GM18520 (cell line): ENCODE data around the gene GPR33.
"Not testable (repeated sequence)": the region's sequence is repeated elsewhere in the genome, so short reads cannot be mapped to it uniquely, and the experiment has no call there.

Source experiments
- ATAC-seq: cut with Tn5 transposase; IDR thresholded peaks from one replicate; pipeline ENCODE4 v1.9.1; 2021; ENCODE audit not compliant: unreplicated experiment

Gene GPR33

GRCh38 chr14:31462450-31462849 lies 25.4 kb downstream of the GPR33 start:
- ATAC-seq = not testable (repeated sequence)

- no peak for ATAC-seq
Measured at GRCh38 chr14:31461545-31461944, 26.3 kb downstream of the GPR33 start.

DNA sequence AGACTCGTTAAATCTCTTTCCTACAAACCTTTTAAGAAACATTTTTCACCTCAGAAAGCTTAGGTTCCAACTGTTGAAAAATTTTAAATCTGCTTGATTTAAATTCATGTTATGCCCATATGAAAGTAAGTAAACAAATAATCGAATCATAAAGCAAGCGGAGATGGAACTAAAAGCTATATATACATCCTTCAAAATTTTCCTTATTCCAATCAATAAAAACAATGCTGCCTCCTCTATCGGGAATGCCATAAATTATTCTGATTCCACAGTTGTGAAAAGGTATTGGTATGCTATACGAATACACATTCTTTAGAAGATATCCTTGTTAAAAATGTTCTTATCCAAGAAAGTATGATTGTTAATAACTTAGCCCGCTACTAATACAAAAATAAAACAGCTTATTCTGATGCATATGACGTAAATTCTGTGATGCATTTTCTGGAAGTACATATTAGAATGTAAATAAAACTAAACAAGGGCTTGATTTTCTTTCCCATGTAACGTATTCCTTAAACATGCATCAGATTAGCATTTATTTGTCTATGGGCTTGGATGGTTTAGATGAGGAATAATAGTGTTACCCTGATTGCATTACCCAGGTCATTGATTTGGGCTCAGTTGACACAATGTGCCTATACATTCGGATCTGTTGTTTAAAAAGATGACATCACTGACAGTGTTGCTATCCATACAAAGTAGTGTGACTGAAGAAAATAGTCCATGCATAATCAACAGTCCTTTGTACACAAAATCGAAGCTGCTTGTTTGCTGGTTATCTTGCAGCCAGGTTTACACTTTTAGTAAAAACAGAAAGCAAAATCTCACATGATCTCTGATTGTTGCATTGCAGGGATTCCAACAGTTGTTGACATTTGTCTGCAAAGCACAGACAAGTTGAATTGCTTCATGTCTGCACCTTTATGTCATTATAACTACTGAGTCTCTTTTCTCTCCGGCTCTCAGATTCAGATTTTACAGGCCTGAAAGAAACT lies 29.9 kb downstream of the GPR33 start:
- ATAC-seq = no peak

DNA sequence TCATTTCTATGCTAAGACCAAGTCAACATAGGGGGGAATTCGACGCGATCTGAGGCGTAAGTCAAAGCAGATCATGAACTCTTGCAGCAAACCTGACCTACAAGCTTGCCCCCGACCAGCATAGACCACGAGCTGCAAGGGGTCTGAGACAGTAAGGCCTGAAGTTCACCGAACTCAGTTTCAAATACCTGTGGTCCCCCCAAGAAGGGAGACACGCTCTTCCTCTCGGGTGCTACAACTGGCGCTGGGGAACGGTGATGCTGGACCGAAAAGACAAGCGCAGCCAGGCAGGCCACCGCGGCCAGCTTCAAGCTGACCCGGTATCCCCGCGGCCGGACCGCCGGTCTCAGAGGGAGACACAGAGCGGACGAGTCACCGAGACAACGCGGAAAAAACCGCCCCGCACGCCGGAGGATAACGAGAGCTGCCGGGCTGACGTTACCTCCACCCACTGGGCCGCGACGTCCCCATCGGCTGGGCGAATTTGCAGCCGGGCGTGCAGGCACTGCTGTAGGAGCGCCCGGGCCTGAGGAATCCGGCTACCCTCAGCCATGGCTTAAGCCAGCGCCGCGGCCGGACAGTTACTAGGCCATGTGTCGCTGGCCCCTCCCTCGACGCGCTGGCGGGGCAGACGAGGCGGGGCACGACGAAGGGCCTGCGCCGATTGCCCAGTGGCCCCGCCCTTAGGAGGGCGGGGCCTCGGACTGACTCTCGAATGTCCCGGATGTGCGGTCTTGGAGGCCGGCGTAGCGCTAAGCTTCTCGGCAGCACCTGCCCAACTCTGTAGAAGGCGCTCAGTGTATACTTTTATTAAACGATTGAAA lies 30.8 kb downstream of the GPR33 start, which contains the start of gene DTD2:
TSS of gene DTD2 (minus strand) at position 666 of the 824 bp plus-strand sequence. CDS start at position 553, 113 bp downstream.
- peak; percentile 98 for ATAC-seq

GRCh38 chr14:31449971-31450610 lies 37.7 kb downstream of the GPR33 start:
- peak; percentile 46 for ATAC-seq

DNA sequence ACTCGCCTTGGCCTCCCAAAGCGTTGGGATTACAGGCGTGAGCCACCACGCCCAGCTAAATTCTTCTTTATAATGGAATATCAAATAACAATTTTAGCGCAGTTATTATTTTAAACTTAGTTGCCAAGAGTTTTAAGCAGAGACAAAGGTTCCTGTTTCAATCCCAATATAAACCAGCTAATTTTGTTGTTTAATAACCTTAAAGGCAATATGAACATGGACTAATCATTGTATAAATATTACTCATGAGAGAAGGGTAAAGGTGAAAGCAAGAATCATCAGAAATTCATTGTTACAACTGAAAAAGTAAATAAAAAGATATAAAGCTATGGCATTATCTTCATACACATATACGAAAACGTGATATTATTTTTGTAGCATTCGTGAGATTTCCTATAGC lies 38.7 kb downstream of the GPR33 start:
- ATAC-seq = no peak

DNA sequence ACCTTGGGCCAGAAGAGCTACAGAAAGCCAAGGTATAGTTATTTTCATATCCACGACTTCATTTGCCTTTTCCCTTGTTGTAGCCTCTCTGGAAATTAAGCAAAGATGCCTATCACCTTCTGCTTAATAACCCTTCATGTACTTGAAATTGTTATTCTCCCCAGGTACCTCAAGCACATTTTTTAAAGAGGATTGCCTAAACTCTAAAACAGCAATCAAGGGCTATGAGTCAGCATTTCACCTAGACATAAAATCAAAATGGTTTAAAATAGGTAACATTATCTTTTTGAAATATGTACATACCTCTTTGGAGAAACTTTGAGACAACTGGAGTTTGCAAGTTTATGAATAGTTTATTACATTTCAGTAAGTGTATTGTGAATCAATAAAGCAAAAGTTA lies 42.1 kb downstream of the GPR33 start:
- ATAC-seq = no peak

DNA sequence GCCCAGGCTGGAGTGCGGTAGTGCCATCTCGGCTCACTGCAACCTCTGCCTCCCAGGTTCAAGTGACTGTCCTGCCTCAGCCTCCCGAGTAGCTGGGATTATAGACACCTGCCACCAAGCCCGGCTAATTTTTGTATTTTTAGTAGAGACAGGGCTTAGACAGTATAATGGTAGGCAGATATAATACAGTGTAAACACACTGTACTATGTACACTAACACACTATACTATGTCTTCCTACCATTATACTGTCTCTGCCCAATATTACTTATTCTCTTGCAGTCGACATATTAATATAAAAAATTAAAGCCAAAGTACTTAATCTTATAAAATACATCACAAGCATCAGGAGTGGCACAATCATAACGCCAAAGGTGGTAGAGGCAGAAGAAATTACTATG lies 45.6 kb downstream of the GPR33 start:
- no peak for ATAC-seq

- ATAC-seq = no peak
Measured at GRCh38 chr14:31441273-31442111, 46.3 kb downstream of the GPR33 start.

GRCh38 chr14:31440280-31440679 lies 47.6 kb downstream of the GPR33 start:
- no peak for ATAC-seq

DNA sequence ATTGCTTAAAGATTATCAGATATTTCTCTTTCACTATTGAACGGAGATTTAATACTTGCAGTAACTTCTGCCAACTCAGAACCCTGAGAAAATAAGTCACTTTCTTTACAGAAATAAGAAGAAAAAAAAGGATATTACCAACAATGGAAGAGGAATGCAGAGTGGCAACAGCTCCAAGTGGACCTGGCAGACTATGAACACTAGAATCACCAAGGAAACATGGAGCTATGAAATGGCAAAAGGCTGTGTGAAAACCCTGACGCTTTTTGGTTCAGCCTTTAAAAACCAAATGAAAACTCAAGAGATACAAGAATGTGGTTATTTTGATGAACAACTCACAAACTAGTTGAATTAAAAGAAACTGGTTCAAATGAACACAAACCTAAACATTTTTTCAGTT lies 48.3 kb downstream of the GPR33 start:
- ATAC-seq = no peak

- ATAC-seq = not testable (repeated sequence)
Measured at GRCh38 chr14:31437045-31437691, 50.7 kb downstream of the GPR33 start.

DNA sequence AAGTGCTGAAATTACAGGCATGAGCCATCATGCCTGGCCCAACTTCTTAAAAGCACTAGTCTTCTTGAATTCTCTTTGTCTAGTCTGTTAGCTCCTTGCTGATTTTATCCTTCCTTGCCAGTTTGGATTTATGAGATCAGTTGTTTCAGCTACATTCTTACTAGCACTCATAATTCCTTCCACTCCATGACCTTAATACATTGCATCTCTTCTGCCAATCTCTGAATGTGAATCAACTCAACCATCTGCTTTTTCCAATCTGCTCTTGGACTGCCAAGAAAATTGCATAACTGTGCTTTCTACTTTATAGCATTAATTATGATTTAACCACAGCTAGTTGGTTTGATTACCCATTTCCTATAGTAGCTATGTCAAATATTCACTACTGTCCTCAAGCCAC lies 52.6 kb downstream of the GPR33 start:
- ATAC-seq = no peak
